Prostate gland (tissue), 2 donors: Measurements from ENCODE around the gene RBM5. TPM values are rescaled to one million over a fixed set of nuclear protein-coding genes. Genes with fewer than 3 reads are reported as not detected.

Experiments
- DNase-seq: peaks from one replicate; pipeline ENCODE4 v3.0.0-alpha.2; 2019; ENCODE audit warnings: low spot score
- H3K27ac ChIP-seq, 2 donors: fragments of 200-600 bp; sonication (generic); 2 replicates each; pipeline ENCODE4 v1.5.1; 2017 to 2019
- H3K27me3 ChIP-seq: fragments of 200-600 bp; sonication (generic); replicated peaks from 2 replicates; pipeline ENCODE4 v1.5.1; 2019; ENCODE audit not compliant: insufficient read depth
- H3K36me3 ChIP-seq, 2 donors: fragments of 200-600 bp; sonication (generic); 1 replicate in 1 of 2; 2 replicates in 1 of 2; pipeline versions ENCODE4 v1.5.1 to v1.8.1; 2017 to 2019
- H3K4me1 ChIP-seq: fragments of 200-600 bp; sonication (generic); replicated peaks from 2 replicates; pipeline ENCODE4 v1.5.1; 2019
- H3K4me3 ChIP-seq, 2 donors: fragments of 200-600 bp; sonication (generic); 2 replicates each; pipeline ENCODE4 v1.5.1; 2017 to 2019
- H3K9me3 ChIP-seq: fragments of 200-600 bp; sonication (generic); 2 replicates; pipeline ENCODE4 v1.5.1; 2017
- CTCF ChIP-seq, 4 experiments: fragments of 200-600 bp in 2 of 4; fragments of 450-650 bp in 2 of 4; sonication (generic) in 2 of 4; IDR thresholded peaks; 1 replicate in 3 of 4; 2 replicates in 1 of 4; pipeline ENCODE4 v1.5.1; 2016 to 2019; ENCODE audit warnings: antibody characterized with exemption in 4 of 4, mild to moderate bottlenecking in 2 of 4, moderate library complexity in 2 of 4
- POLR2A ChIP-seq: fragments of 450-650 bp; IDR thresholded peaks from one replicate; pipeline ENCODE4 v1.6.1; 2016; ENCODE audit warnings: antibody characterized with exemption, mild to moderate bottlenecking
- POLR2AphosphoS5 ChIP-seq: sonication (generic); formaldehyde crosslinking; IDR thresholded peaks from one replicate; pipeline ENCODE4 v1.6.1; 2017; ENCODE audit warnings: antibody characterized with exemption
- WGBS: methylation state at CpG from one replicate; pipeline ENCODE4 v1.1.5; 2018; 5-methylcytosine and 5-hydroxymethylcytosine counted together
- intact Hi-C: fragments of 100-400 bp; cut with DNase I; formaldehyde crosslinking; loops from one replicate; pipeline ENCODE4 v1.14.2; 2022
- total RNA-seq, 2 donors: library from RNA; depleted of rRNA; stranded (reverse); fragments of >200 nt; gene quantifications; one replicate each; pipeline ENCODE4 v1.1.0, GENCODE V29; 2016

RBM5 gene
- 100 to 1,000 TPM; 135 to 260 TPM for total RNA-seq

GRCh38 chr3:50088725-50089608 is at the start of gene RBM5:
RBM5 (plus strand) TSS chr3:50088919; CDS start chr3:50090435, 1,516 bp downstream.
- intact Hi-C loops, result no loop called here
- Histone ChIP-seq H3K36me3 (peaks cover 0 to 7% of the 10 kb centered on the region in 2 donors), H3K9me3 (no peaks in the 10 kb centered on the region), H3K27me3 (no peaks in the 10 kb centered on the region), H3K4me1 (peaks cover 6% of the 10 kb centered on the region), H3K27ac (peak within 1 kb of the TSS; percentile 96 to 97), H3K4me3 (peak within 1 kb of the TSS; percentile 93)
- 0% methylated on average over 53 of the region's 61 CpGs for WGBS
- DNase-seq, result peak; percentile 92
- TF ChIP-seq CTCF (IDR thresholded peaks at IDR 0.05) (peak in 2 of 4 experiments; percentile 7 to 21), POLR2AphosphoS5 (peak; percentile 95), POLR2A (peak; percentile 80)

- intact Hi-C loops, result no loop called here
- Histone ChIP-seq H3K27me3 (no peaks in the 10 kb centered on the region), H3K4me3 (no peak overlapping the region), H3K4me1 (no peaks in the 10 kb centered on the region), H3K27ac (no peak overlapping the region), H3K9me3 (no peaks in the 10 kb centered on the region), H3K36me3 (no peaks in the 10 kb centered on the region)
- no peak for DNase-seq
- WGBS, result 92% methylated on average over 1 of the region's 1 CpG
- TF ChIP-seq POLR2AphosphoS5, result no peak
- TF ChIP-seq POLR2A, result no peak
These were observed 43.7 kb upstream of the RBM5 start for GRCh38 chr3:50044976-50045375.

- H3K27me3 ChIP-seq, result no peaks in the 10 kb centered on the region
- H3K4me3 ChIP-seq, result no peak overlapping the region
- DNase-seq, result no peak
- H3K4me1 ChIP-seq, result no peaks in the 10 kb centered on the region
- TF ChIP-seq CTCF (IDR thresholded peaks at IDR 0.05), result no peak
- no peak for TF ChIP-seq POLR2AphosphoS5
- no peak for TF ChIP-seq POLR2A
- WGBS, result 99% methylated on average over 4 of the region's 4 CpGs
- intact Hi-C loops, result no loop called here
- H3K36me3 ChIP-seq, result no peaks in the 10 kb centered on the region
- no peaks in the 10 kb centered on the region for H3K9me3 ChIP-seq
- no peak overlapping the region for H3K27ac ChIP-seq
These were observed 41.3 kb upstream of the RBM5 start for GRCh38 chr3:50047426-50047825.

- H3K4me3 ChIP-seq, result no peak overlapping the region
- H3K4me1 ChIP-seq, result no peaks in the 10 kb centered on the region
- H3K27me3 ChIP-seq, result no peaks in the 10 kb centered on the region
- TF ChIP-seq POLR2A (no peak), POLR2AphosphoS5 (no peak), CTCF (IDR thresholded peaks at IDR 0.05) (no peak)
- no peak overlapping the region for H3K27ac ChIP-seq
- no peak for DNase-seq
- intact Hi-C loops, result no loop called here
- H3K36me3 ChIP-seq, result no peaks in the 10 kb centered on the region
- H3K9me3 ChIP-seq, result no peaks in the 10 kb centered on the region
These were observed 38.4 kb upstream of the RBM5 start for GRCh38 chr3:50050361-50050760.

GRCh38 chr3:50057756-50058155 is 31.0 kb upstream of the RBM5 start:
- H3K36me3 ChIP-seq, result peaks cover 4 to 16% of the 10 kb centered on the region in 2 donors
- TF ChIP-seq POLR2A, result no peak
- TF ChIP-seq CTCF (IDR thresholded peaks at IDR 0.05), result no peak
- no peak for TF ChIP-seq POLR2AphosphoS5
- no peaks in the 10 kb centered on the region for H3K4me1 ChIP-seq
- DNase-seq, result no peak
- H3K9me3 ChIP-seq, result no peaks in the 10 kb centered on the region
- no peak overlapping the region for H3K4me3 ChIP-seq
- WGBS, result 95% methylated on average over 6 of the region's 6 CpGs
- intact Hi-C loops, result no loop called here
- H3K27me3 ChIP-seq, result no peaks in the 10 kb centered on the region
- no peak overlapping the region for H3K27ac ChIP-seq
